ENCODE data around the gene DNAJC15.

DNA sequence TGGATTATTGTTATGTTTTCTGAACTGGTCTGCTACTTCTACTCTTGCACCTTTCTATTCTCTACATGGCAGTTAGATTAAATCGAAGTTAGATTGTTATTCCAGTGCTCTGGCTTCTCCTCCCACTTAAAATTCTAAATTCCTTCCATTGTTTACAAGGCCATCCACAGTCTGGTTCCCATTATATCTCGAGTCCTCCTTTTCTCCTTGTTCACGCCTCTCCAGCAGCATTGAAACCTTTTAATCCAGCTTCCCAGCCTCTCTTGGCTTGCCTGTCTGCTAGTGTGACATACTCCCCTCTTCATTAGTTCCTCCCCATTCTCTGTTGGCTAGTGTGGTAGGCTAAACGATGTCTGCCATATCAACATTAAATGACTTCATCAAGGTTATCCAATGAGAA lies 54.5 kb downstream of the DNAJC15 start:
- TF ChIP-seq CTCF (IDR thresholded peaks at IDR 0.05): no peak
- TF ChIP-seq POLR2A (IDR thresholded peaks at IDR 0.05): no peak

All from heart left ventricle (tissue), 13 donors.